Dendritic cell treated with granulocyte-macrophage colony-stimulating factor and Interleukin-4, amounts not matched to agents 40 ng/mL and 50 ng/mL, for 4 days (primary cell): ENCODE results near the gene ZNF296.
"Not testable (repeated sequence)": the region's sequence is repeated elsewhere in the genome, so short reads cannot be mapped to it uniquely, and the experiment has no call there.

ENCODE experiments used
- H3K27ac Mint-ChIP-seq: one replicate; pipeline ENCODE4 v1.8.0; 2022; ENCODE audit warnings: mild to moderate bottlenecking, mixed read lengths
- H3K27me3 Mint-ChIP-seq: one replicate; pipeline ENCODE4 v1.8.0; 2022; ENCODE audit warnings: mild to moderate bottlenecking, mixed read lengths
- H3K36me3 Mint-ChIP-seq: one replicate; pipeline ENCODE4 v1.8.0; 2022; ENCODE audit warnings: low read depth, mixed read lengths
- H3K4me1 Mint-ChIP-seq: one replicate; pipeline ENCODE4 v1.8.0; 2022; ENCODE audit warnings: low read depth, mixed read lengths
- H3K4me3 Mint-ChIP-seq: one replicate; pipeline ENCODE4 v1.8.0; 2022; ENCODE audit warnings: mild to moderate bottlenecking, moderate library complexity, mixed read lengths
- H3K9me3 Mint-ChIP-seq: one replicate; pipeline ENCODE4 v1.8.0; 2022; ENCODE audit warnings: mixed read lengths
- intact Hi-C: fragments of 100-400 bp; cut with micrococcal nuclease; formaldehyde crosslinking; loops from one replicate; pipeline ENCODE4 v1.15.0; 2022

Gene ZNF296

GRCh38 chr19:45113628-45114027 is 37.4 kb upstream of the ZNF296 start:
- no peaks in the 10 kb centered on the region for H3K36me3 Mint-ChIP-seq
- intact Hi-C loops: no loop called here
- H3K27ac Mint-ChIP-seq: no peak overlapping the region
- no peaks in the 10 kb centered on the region for H3K9me3 Mint-ChIP-seq
- H3K4me3 Mint-ChIP-seq: no peak overlapping the region
- H3K27me3 Mint-ChIP-seq: peaks cover 5% of the 10 kb centered on the region
- H3K4me1 Mint-ChIP-seq: peaks cover 69% of the 10 kb centered on the region

GRCh38 chr19:45112111-45112827 is 36.0 kb upstream of the ZNF296 start:
- Mint-ChIP-seq H3K36me3 (no peaks in the 10 kb centered on the region), H3K4me1 (peaks cover 55% of the 10 kb centered on the region), H3K27ac (no peak overlapping the region), H3K9me3 (no peaks in the 10 kb centered on the region), H3K4me3 (no peak overlapping the region), H3K27me3 (no peaks in the 10 kb centered on the region)
- intact Hi-C loops: no loop called here

- intact Hi-C loops: no loop called here
- no peaks in the 10 kb centered on the region for H3K36me3 Mint-ChIP-seq
- peaks cover 41% of the 10 kb centered on the region for H3K4me1 Mint-ChIP-seq
These were observed 34.6 kb upstream of the ZNF296 start for GRCh38 chr19:45110851-45111266.

GRCh38 chr19:45107621-45108150 is 31.4 kb upstream of the ZNF296 start:
- H3K4me1 Mint-ChIP-seq: peaks cover 50% of the 10 kb centered on the region

More at GRCh38 chr19:45110851-45111266, 34.6 kb upstream of the ZNF296 start:
- Mint-ChIP-seq H3K4me3 (no peak overlapping the region), H3K27me3 (no peaks in the 10 kb centered on the region), H3K9me3 (no peaks in the 10 kb centered on the region), H3K27ac (no peak overlapping the region)

GRCh38 chr19:45106363-45106762 is 30.1 kb upstream of the ZNF296 start:
- H3K36me3 Mint-ChIP-seq, H3K27ac Mint-ChIP-seq, H3K4me3 Mint-ChIP-seq, intact Hi-C loops, H3K27me3 Mint-ChIP-seq, H3K9me3 Mint-ChIP-seq: not testable (repeated sequence)
- H3K4me1 Mint-ChIP-seq: peaks cover 56% of the 10 kb centered on the region

More at GRCh38 chr19:45107621-45108150, 31.4 kb upstream of the ZNF296 start:
- no peak overlapping the region for H3K27ac Mint-ChIP-seq
- intact Hi-C loops: no loop called here
- H3K36me3 Mint-ChIP-seq: no peaks in the 10 kb centered on the region
- H3K27me3 Mint-ChIP-seq: no peaks in the 10 kb centered on the region
- no peaks in the 10 kb centered on the region for H3K9me3 Mint-ChIP-seq
- H3K4me3 Mint-ChIP-seq: no peak overlapping the region

- Mint-ChIP-seq H3K4me1 (peaks cover 53% of the 10 kb centered on the region), H3K27ac (peak overlapping the region; percentile 14), H3K9me3 (no peaks in the 10 kb centered on the region), H3K4me3 (no peak overlapping the region), H3K36me3 (peaks cover 11% of the 10 kb centered on the region), H3K27me3 (no peaks in the 10 kb centered on the region)
- intact Hi-C loops: no loop called here
These were observed 28.5 kb upstream of the ZNF296 start for GRCh38 chr19:45104658-45105349.

GRCh38 chr19:45103508-45104319 is 27.4 kb upstream of the ZNF296 start:
- peak overlapping the region; percentile 14 for H3K27ac Mint-ChIP-seq
- H3K9me3 Mint-ChIP-seq: no peaks in the 10 kb centered on the region
- H3K4me3 Mint-ChIP-seq: peak overlapping the region; percentile 8
- intact Hi-C loops: no loop called here
- peaks cover 18% of the 10 kb centered on the region for H3K36me3 Mint-ChIP-seq
- peaks cover 63% of the 10 kb centered on the region for H3K4me1 Mint-ChIP-seq
- H3K27me3 Mint-ChIP-seq: no peaks in the 10 kb centered on the region

GRCh38 chr19:45103156-45103507 is 26.9 kb upstream of the ZNF296 start:
- intact Hi-C loops: no loop called here
- Mint-ChIP-seq H3K4me1 (peaks cover 67% of the 10 kb centered on the region), H3K9me3 (no peaks in the 10 kb centered on the region), H3K36me3 (peaks cover 18% of the 10 kb centered on the region), H3K27me3 (no peaks in the 10 kb centered on the region), H3K27ac (no peak overlapping the region), H3K4me3 (peak overlapping the region; percentile 8)

- no peaks in the 10 kb centered on the region for H3K27me3 Mint-ChIP-seq
- H3K9me3 Mint-ChIP-seq: no peaks in the 10 kb centered on the region
- H3K4me1 Mint-ChIP-seq: peaks cover 73% of the 10 kb centered on the region
- intact Hi-C loops: no loop called here
- H3K36me3 Mint-ChIP-seq: peaks cover 19% of the 10 kb centered on the region
- no peak overlapping the region for H3K27ac Mint-ChIP-seq
- no peak overlapping the region for H3K4me3 Mint-ChIP-seq
These were observed 26.2 kb upstream of the ZNF296 start for GRCh38 chr19:45102481-45102880.

GRCh38 chr19:45101806-45102205 is 25.5 kb upstream of the ZNF296 start:
- no peak overlapping the region for H3K4me3 Mint-ChIP-seq
- peaks cover 80% of the 10 kb centered on the region for H3K4me1 Mint-ChIP-seq
- no peaks in the 10 kb centered on the region for H3K27me3 Mint-ChIP-seq
- H3K9me3 Mint-ChIP-seq: no peaks in the 10 kb centered on the region
- peaks cover 25% of the 10 kb centered on the region for H3K36me3 Mint-ChIP-seq
- peak overlapping the region; percentile 50 for H3K27ac Mint-ChIP-seq
- intact Hi-C loops: no loop called here

- no peaks in the 10 kb centered on the region for H3K9me3 Mint-ChIP-seq
- H3K27ac Mint-ChIP-seq: peak overlapping the region; percentile 50
- H3K4me1 Mint-ChIP-seq: peaks cover 89% of the 10 kb centered on the region
- intact Hi-C loops: no loop called here
- no peaks in the 10 kb centered on the region for H3K27me3 Mint-ChIP-seq
- no peak overlapping the region for H3K4me3 Mint-ChIP-seq
- H3K36me3 Mint-ChIP-seq: peaks cover 32% of the 10 kb centered on the region
These were observed 24.6 kb upstream of the ZNF296 start for GRCh38 chr19:45100846-45101252.

- no peak overlapping the region for H3K27ac Mint-ChIP-seq
- intact Hi-C loops: no loop called here
- no peaks in the 10 kb centered on the region for H3K27me3 Mint-ChIP-seq
- H3K4me1 Mint-ChIP-seq: peaks cover 87% of the 10 kb centered on the region
- H3K4me3 Mint-ChIP-seq: no peak overlapping the region
- H3K9me3 Mint-ChIP-seq: no peaks in the 10 kb centered on the region
- H3K36me3 Mint-ChIP-seq: peaks cover 37% of the 10 kb centered on the region
These were observed 23.9 kb upstream of the ZNF296 start for GRCh38 chr19:45100201-45100600.

- Mint-ChIP-seq H3K4me3 (no peak overlapping the region), H3K9me3 (no peaks in the 10 kb centered on the region), H3K4me1 (peaks cover 86% of the 10 kb centered on the region), H3K36me3 (peaks cover 41% of the 10 kb centered on the region), H3K27ac (peak overlapping the region; percentile 4), H3K27me3 (no peaks in the 10 kb centered on the region)
- intact Hi-C loops: no loop called here
These were observed 23.4 kb upstream of the ZNF296 start for GRCh38 chr19:45099467-45100191.
